ENCODE measurements around the gene TAP1.

The TAP1 gene

DNA sequence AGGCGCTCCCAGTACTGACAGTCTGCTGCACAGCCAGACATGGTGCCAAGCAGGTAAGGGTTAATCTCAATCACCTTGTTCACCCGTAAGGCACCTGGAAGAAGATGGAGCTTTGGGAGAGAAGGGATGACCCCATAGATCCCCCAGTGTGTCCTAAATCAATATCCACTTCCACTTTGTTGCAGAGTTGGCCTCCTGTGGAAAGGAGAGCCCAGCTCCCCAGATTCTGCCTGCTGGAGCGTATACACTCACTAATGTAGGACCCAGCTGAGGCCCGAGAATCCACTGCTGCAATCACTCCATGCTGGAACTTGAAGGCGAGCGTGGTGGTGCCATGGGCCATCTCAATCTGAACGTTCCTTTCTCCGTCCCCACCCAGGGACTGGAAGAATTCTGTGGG, 10.8 kb downstream of the TAP1 start:
- TF ChIP-seq, protein P1, sequence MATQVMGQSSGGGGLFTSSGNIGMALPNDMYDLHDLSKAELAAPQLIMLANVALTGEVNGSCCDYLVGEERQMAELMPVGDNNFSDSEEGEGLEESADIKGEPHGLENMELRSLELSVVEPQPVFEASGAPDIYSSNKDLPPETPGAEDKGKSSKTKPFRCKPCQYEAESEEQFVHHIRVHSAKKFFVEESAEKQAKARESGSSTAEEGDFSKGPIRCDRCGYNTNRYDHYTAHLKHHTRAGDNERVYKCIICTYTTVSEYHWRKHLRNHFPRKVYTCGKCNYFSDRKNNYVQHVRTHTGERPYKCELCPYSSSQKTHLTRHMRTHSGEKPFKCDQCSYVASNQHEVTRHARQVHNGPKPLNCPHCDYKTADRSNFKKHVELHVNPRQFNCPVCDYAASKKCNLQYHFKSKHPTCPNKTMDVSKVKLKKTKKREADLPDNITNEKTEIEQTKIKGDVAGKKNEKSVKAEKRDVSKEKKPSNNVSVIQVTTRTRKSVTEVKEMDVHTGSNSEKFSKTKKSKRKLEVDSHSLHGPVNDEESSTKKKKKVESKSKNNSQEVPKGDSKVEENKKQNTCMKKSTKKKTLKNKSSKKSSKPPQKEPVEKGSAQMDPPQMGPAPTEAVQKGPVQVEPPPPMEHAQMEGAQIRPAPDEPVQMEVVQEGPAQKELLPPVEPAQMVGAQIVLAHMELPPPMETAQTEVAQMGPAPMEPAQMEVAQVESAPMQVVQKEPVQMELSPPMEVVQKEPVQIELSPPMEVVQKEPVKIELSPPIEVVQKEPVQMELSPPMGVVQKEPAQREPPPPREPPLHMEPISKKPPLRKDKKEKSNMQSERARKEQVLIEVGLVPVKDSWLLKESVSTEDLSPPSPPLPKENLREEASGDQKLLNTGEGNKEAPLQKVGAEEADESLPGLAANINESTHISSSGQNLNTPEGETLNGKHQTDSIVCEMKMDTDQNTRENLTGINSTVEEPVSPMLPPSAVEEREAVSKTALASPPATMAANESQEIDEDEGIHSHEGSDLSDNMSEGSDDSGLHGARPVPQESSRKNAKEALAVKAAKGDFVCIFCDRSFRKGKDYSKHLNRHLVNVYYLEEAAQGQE (IDR thresholded peaks at IDR 0.05; ENCODE audit: insufficient replicate concordance, low read depth), result no peak
- TF ChIP-seq SPI1 (IDR thresholded peaks at IDR 0.05; ENCODE audit: borderline replicate concordance, low read depth), result no peak
- TF ChIP-seq, protein P2, sequence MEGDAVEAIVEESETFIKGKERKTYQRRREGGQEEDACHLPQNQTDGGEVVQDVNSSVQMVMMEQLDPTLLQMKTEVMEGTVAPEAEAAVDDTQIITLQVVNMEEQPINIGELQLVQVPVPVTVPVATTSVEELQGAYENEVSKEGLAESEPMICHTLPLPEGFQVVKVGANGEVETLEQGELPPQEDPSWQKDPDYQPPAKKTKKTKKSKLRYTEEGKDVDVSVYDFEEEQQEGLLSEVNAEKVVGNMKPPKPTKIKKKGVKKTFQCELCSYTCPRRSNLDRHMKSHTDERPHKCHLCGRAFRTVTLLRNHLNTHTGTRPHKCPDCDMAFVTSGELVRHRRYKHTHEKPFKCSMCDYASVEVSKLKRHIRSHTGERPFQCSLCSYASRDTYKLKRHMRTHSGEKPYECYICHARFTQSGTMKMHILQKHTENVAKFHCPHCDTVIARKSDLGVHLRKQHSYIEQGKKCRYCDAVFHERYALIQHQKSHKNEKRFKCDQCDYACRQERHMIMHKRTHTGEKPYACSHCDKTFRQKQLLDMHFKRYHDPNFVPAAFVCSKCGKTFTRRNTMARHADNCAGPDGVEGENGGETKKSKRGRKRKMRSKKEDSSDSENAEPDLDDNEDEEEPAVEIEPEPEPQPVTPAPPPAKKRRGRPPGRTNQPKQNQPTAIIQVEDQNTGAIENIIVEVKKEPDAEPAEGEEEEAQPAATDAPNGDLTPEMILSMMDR (IDR thresholded peaks at IDR 0.05; ENCODE audit: insufficient read depth, low read length), result no peak
- no peak for TF ChIP-seq POLR2AphosphoS5 (IDR thresholded peaks at IDR 0.05; ENCODE audit: low read depth)
- no peak for TF ChIP-seq GABPA (IDR thresholded peaks at IDR 0.05; ENCODE audit: low read depth)
- no peaks in the 10 kb centered on the region for H3K27me3 ChIP-seq (ENCODE audit: insufficient read depth, poor library complexity, severe bottlenecking)
- no peak for DNase-seq (ENCODE audit: low read depth in 1 of 2, low spot score in 1 of 2)
- no peak overlapping the region for H3K4me3 ChIP-seq (replicated peaks; ENCODE audit: insufficient read depth, low read length)
- H3K27ac ChIP-seq (replicated peaks), result peak overlapping the region; percentile 91

DNA sequence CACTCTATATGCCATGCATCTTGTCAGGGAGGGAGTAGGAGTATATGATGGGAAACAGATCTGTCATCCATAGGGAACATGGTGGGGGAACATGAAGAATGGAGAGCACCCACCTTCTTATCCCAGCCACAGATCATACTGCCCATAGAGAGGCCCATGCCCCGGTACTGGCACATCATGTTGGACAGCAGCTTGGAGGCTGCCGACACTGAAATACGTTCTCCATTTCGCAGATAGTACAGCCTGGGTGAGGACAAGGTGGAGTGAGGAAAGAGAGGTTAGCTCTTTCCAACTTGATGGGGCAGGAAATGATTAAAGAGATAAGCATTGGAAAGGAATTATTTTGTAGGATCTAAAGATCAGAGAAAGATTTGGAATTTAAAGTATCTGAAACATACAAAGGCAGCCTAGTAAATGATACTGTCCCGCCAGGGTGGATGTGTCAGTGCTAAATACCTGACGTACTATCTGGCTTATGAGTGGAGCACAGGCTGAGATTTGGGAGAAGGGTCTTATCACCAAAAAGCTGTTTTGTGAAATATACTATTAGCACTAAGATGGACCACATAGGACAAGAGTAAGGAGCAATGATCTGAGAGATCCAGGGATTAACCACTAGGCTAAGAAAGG, 11.4 kb downstream of the TAP1 start:
- no peak for DNase-seq (ENCODE audit: low read depth in 1 of 2, low spot score in 1 of 2)
- H3K27ac ChIP-seq (replicated peaks), result no peak overlapping the region
- TF ChIP-seq GABPA (IDR thresholded peaks at IDR 0.05; ENCODE audit: low read depth), result no peak
- TF ChIP-seq, protein P1 (IDR thresholded peaks at IDR 0.05; ENCODE audit: insufficient replicate concordance, low read depth), result peak; percentile 12
- H3K4me3 ChIP-seq (replicated peaks; ENCODE audit: insufficient read depth, low read length), result no peak overlapping the region
- no peaks in the 10 kb centered on the region for H3K27me3 ChIP-seq (ENCODE audit: insufficient read depth, poor library complexity, severe bottlenecking)

GRCh38 chr6:32840604-32841246, 12.8 kb downstream of the TAP1 start:
- Histone ChIP-seq H3K4me3 (replicated peaks; ENCODE audit: insufficient read depth, low read length) (no peak overlapping the region), H3K27ac (replicated peaks) (no peak overlapping the region), H3K27me3 (ENCODE audit: insufficient read depth, poor library complexity, severe bottlenecking) (no peaks in the 10 kb centered on the region)
- no peak for DNase-seq (ENCODE audit: low read depth in 1 of 2, low spot score in 1 of 2)
- TF ChIP-seq GABPA (IDR thresholded peaks at IDR 0.05; ENCODE audit: low read depth) (no peak), SPI1 (IDR thresholded peaks at IDR 0.05; ENCODE audit: borderline replicate concordance, low read depth) (no peak)
- TF ChIP-seq, protein P2 (IDR thresholded peaks at IDR 0.05; ENCODE audit: insufficient read depth, low read length), result no peak

DNA sequence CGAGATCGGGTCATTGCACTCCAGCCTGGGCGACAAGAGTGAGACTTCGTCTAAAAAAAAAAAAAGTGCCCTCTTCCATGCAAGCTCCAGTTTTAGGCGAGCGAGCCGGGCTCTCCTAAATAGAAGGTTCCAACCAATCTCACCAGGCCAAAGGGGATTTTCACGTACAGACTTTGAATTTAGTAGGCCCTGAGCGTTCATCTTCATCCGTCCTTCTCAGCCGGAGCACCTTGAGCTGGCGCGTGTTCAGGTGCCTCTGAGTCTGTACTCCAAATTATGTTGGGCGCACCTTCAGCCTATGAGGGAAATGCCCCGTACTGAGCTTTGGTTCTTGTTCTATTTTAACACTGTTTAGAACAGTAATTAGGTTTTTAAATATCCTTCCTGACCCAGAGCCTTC, 14.1 kb downstream of the TAP1 start:
- H3K27me3 ChIP-seq (ENCODE audit: insufficient read depth, poor library complexity, severe bottlenecking), result no peaks in the 10 kb centered on the region
- H3K27ac ChIP-seq (replicated peaks), result no peak overlapping the region
- no peak for TF ChIP-seq GABPA (IDR thresholded peaks at IDR 0.05; ENCODE audit: low read depth)
- TF ChIP-seq, protein P1 (IDR thresholded peaks at IDR 0.05; ENCODE audit: insufficient replicate concordance, low read depth), result no peak
- TF ChIP-seq SPI1 (IDR thresholded peaks at IDR 0.05; ENCODE audit: borderline replicate concordance, low read depth), result no peak
- TF ChIP-seq, protein P2 (IDR thresholded peaks at IDR 0.05; ENCODE audit: insufficient read depth, low read length), result no peak
- TF ChIP-seq POLR2AphosphoS5 (IDR thresholded peaks at IDR 0.05; ENCODE audit: low read depth), result no peak
- no peak overlapping the region for H3K4me3 ChIP-seq (replicated peaks; ENCODE audit: insufficient read depth, low read length)
- DNase-seq (ENCODE audit: low read depth in 1 of 2, low spot score in 1 of 2), result no peak
